CD4-positive, alpha-beta T cell treated with Interleukin-10 for 1 hour (primary cell): ENCODE results near the gene VSX2.

Source experiments
- DNase-seq: peaks from one replicate; pipeline ENCODE4 v3.0.0-alpha.2; 2020

VSX2 gene

GRCh38 chr14:74223016-74223415 lies 16.2 kb upstream of the VSX2 start:
- no peak for DNase-seq

- DNase-seq = no peak
These were observed 7.5 kb upstream of the VSX2 start for GRCh38 chr14:74231784-74232183.

DNA sequence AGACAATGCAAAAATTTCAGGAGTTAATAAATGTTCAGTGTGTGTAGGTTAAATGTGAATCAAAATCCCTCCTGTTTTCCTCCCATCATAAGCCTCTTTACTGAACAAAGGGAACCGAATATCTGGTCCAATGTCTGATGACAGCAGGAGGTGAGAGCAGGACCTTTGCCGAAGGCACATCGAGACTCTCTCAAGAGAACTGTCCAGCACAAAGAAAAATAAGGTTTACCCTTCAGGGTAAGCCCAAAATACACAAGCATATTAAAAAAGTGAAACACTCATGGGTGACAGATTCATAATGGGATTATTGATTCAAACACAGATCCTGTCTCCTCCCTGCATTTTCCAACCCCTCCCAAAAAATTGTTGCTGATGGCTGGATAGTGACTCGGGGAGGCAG lies 4.2 kb upstream of the VSX2 start:
- DNase-seq = no peak

DNA sequence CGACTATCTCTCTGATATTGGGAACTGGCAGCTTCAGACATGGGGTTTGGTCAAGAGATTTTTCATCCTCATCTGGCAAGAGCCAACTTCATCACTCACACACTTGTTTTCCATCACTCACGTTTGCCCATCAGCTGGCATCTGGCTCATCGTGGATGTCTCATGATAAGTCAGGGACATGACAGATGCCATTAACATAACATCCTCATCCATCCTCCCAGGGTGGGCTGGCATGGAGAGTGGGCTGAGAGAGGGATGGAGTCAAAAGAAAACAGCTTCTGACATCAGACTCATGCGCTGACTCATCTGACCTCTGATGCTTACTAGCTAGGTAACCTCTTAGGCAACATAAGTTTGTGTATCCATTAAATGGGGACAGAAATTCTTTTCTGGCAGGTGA lies 1.8 kb upstream of the VSX2 start:
- no peak for DNase-seq

DNA sequence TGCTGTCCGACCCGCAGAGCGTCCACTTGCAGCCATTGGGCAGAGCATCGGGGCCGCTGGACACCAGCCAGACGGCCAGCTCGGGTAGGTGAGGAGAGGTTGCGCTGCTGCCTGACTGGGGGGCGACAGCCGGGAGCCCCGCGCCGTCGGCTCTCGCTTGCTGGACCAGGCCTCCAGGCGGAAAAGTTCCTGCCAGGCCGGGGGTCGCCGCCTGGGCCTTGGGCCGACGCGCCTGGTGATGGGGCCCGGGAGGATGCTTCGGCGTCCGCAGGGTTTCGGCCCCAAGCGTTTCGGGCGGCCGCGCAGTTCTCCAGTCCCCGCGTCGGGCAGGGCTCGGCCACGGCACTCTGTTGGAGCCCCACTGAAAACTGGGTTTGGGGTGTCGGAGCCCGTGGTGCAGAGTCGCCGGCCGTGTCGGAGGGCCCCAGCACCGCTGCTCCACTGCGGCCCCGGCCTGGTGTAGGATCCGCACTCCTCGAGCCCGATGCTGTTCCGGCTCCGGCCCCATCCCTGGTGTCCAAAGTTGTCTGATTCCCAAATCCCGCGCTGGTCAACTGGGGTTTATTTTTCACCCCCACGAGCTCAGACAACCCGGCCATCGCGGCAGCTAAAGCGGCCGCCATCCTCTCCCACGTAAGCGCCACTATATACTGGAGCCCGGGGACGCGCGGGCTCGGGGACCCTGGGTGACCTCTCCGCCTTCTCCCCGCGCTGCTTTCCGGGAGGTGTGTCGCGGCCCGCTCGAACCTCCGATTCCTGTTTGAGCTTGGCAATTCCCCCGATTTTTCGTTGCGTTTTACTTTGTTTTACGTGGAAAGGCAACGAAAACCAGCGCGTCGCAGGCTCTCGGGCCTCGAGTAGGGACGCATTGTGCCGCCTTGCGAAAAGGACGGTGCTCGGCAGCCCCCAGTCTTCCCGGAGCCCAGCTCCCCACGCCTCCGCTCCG lies 872 bp downstream of the VSX2 start:
- DNase-seq = no peak

GRCh38 chr14:74240794-74241651 lies 1.8 kb downstream of the VSX2 start:
- DNase-seq = no peak

DNA sequence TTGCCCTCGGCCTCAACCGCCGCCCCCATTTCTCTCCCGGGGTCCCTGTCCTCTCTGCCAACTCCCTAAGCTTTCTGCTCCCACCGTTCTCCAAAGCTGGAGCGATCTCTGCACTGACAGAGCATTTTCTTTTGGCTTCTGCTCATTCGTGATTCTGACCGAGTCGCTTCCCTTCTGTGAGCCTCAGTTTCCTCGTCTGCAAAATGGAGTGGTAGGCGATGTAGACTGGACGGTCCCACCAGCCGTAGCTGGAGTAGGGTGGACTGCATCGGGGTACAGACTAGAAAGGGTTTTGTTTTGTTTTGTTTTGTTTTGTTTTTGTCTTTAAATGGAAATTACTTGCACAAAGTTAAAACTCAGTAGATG lies 2.4 kb downstream of the VSX2 start:
- no peak for DNase-seq

GRCh38 chr14:74242021-74242779 lies 3.0 kb downstream of the VSX2 start:
- DNase-seq = no peak

GRCh38 chr14:74242780-74243042 lies 3.5 kb downstream of the VSX2 start:
- no peak for DNase-seq

DNA sequence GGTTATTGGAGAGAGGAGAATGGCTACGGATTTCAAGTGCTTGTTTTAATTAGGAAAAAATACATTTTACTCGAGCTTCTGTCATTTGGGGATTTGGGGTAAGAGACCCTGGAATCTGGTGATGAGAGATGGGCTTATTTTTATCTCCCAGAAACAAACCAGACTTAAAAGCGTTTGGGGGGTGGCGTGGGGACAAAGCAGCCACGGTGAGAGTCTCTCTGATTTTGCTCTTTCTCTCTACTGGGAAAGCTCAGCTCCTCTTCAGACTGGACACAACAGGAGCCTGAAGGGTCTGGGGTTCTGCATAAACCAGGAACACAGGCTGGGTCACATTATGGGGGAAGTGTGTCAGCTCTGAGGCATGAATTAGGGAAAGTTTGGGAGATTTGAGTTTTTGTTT lies 3.8 kb downstream of the VSX2 start:
- DNase-seq = no peak

- DNase-seq = no peak
These were observed 4.9 kb downstream of the VSX2 start for GRCh38 chr14:74244115-74244514.

- no peak for DNase-seq
These were observed 6.0 kb downstream of the VSX2 start for GRCh38 chr14:74245292-74245691.

DNA sequence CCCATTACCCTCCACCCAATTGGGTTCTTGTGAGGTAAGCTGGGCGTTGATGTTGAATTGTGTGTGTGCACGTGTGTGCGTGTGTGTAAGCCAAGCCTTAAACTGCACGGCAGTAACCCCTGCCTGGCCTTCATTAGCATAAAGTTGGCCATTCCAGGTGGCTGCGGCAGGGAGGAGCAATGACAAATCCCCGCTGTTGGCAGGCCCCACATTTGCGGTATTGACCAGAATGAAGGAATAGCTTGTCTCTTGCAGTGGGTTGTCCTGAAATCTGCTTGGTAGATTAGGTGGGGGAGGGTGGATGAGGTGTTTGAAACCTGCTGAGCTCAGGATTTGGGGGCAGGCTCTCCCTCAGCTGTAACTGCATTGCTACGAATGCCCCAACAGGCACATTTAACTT lies 7.3 kb downstream of the VSX2 start:
- DNase-seq = no peak

GRCh38 chr14:74248017-74248416 lies 8.8 kb downstream of the VSX2 start:
- DNase-seq = no peak

GRCh38 chr14:74249433-74250375 lies 10.5 kb downstream of the VSX2 start:
- no peak for DNase-seq

DNA sequence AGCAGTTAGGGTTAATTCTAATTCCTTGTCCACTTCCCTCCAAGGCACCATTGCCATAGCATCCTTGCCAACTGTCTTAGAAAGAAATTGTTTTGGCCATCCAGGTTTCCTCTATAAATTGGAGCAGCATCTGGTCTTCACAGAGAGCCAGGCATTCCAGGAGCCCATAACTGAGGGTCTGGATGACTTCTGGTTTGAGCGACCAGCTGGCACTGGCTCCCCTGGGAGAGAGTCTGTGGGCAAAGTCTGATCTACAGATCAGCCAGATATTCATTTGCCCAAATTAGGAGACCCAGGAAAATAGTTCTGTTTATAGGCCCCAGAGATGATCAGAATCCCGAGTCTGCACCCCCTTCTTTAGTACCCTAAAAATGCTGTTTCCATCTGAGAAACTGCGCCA lies 16.0 kb downstream of the VSX2 start:
- no peak for DNase-seq

- peak; percentile 65 for DNase-seq
These were observed 18.1 kb downstream of the VSX2 start for GRCh38 chr14:74257078-74257940.

GRCh38 chr14:74257941-74258763 lies 18.9 kb downstream of the VSX2 start:
- DNase-seq = no peak

DNA sequence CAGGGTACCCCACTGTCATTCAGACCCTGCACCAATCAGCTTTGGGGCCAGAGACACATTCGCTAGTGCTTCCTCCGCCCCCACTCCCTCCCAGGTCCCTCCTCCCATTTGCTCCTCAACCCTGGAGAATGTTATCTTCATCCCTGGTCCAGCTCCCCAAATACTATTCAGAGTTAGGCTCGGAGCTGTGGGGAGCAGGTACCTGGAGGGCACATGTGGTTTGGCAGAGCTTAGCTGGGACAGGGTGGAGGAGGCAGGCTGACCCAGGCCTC lies 19.5 kb downstream of the VSX2 start:
- DNase-seq = no peak

DNA sequence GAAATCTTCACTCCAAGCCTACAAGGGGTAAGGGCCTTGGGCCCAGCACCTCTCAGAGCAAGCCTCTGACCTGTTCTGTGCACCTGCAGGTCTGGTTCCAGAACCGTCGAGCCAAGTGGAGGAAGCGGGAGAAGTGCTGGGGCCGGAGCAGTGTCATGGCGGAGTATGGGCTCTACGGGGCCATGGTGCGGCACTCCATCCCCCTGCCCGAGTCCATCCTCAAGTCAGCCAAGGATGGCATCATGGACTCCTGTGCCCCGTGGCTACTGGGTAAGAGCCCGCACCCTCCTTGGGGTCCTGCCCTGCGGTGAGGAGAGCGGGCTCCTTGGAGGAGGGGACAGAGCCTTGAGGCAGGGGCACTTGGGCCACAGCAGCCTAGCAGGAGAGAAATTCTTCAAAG lies 20.3 kb downstream of the VSX2 start:
- DNase-seq = no peak
